NCI-H2227 treated with DMSO at 0.1 percent for 48 hours (cell line): ENCODE measurements around the gene CDK19.
A peak's percentile ranks its signal among the peaks of the same experiment; 100 is the strongest.

Source experiments
- DNase-seq: peaks from one replicate; lab custom pipeline; 2025; lab: John Stamatoyannopoulos, UW

The CDK19 gene

GRCh38 chr6:110703010-110703905, 112.0 kb downstream of the CDK19 start:
- DNase-seq = no peak

GRCh38 chr6:110699780-110700179, 115.5 kb downstream of the CDK19 start:
- DNase-seq = no peak

GRCh38 chr6:110693994-110694393, 121.3 kb downstream of the CDK19 start:
- DNase-seq = no peak

GRCh38 chr6:110693296-110693695, 122.0 kb downstream of the CDK19 start:
- DNase-seq = no peak

GRCh38 chr6:110690916-110691315, 124.4 kb downstream of the CDK19 start:
- DNase-seq = no peak

GRCh38 chr6:110690106-110690654, 125.1 kb downstream of the CDK19 start:
- DNase-seq = no peak

- DNase-seq = no peak
These were observed 125.9 kb downstream of the CDK19 start for GRCh38 chr6:110689275-110689935.

- DNase-seq = no peak
These were observed 126.5 kb downstream of the CDK19 start for GRCh38 chr6:110688661-110689268.

GRCh38 chr6:110687326-110687725, 127.9 kb downstream of the CDK19 start:
- no peak for DNase-seq

GRCh38 chr6:110683241-110683640, 132.0 kb downstream of the CDK19 start:
- DNase-seq = no peak

GRCh38 chr6:110682460-110682853, 132.8 kb downstream of the CDK19 start:
- DNase-seq = peak; percentile 57

GRCh38 chr6:110681543-110682459, 133.5 kb downstream of the CDK19 start:
- DNase-seq = no peak

GRCh38 chr6:110676396-110676795, 138.9 kb downstream of the CDK19 start:
- DNase-seq = no peak

- no peak for DNase-seq
These were observed 141.2 kb downstream of the CDK19 start for GRCh38 chr6:110674096-110674495.

- DNase-seq = no peak
These were observed 143.1 kb downstream of the CDK19 start for GRCh38 chr6:110672122-110672521.

- DNase-seq = no peak
These were observed 143.8 kb downstream of the CDK19 start for GRCh38 chr6:110671447-110671846.

- DNase-seq = no peak
These were observed 149.7 kb downstream of the CDK19 start for GRCh38 chr6:110665600-110665999.

GRCh38 chr6:110664933-110665332, 150.3 kb downstream of the CDK19 start:
- no peak for DNase-seq

- no peak for DNase-seq
These were observed 152.6 kb downstream of the CDK19 start for GRCh38 chr6:110662490-110663211.

GRCh38 chr6:110661414-110661813, 153.9 kb downstream of the CDK19 start:
- no peak for DNase-seq
